ENCODE results near the gene MT1HL1.
"Not testable (repeated sequence)": the region's sequence is repeated elsewhere in the genome, so short reads cannot be mapped to it uniquely, and the experiment has no call there.

Gene MT1HL1

DNA sequence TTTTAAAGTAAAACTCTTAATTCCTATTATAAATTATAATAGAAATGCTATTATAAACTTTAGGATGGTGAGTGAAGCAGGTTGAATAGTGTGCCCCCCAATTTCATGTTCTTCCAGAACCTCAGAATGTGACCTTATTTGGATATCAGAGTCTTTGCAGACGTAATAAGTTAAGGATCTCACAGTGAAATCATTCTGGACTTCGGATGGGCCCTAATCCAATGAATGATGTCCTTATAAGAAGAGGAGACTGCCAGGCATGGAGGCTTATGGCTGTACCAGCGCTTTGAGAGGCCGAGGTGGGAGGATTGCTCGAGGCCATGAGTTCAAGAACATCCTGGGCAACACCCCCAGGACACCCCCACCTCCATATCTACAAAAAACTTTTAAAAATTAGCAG is 9.4 kb upstream of the MT1HL1 start:
- no peak for DNase-seq

DNA sequence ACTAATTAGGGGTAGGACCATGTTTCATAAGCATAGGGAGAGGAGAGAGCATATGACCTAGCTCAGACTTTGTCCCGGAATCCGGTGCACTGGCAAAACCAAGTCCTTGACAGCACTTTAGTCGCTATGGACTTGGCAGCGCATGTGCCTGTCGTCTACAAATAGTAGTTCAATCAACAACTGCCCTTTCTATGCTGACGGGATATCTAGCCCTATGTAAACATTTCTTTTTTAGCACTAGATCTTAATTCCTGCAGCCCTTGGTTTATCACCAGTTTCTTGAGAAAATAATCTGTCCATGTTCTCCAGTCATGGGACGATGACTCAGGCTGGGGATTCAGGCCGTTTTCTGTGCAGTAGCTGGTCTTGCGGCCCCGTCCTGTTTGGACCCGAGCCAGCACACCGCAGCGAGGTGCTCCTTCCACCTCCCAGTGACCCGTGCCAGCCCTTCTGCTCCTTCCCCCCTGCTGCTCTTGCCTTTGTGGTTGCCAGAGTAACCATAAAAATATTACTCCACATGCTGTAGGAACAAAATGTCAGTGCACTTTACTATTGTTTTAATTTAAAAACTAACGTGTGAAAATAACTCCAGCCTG is 8.6 kb upstream of the MT1HL1 start:
- no peak for DNase-seq

DNA sequence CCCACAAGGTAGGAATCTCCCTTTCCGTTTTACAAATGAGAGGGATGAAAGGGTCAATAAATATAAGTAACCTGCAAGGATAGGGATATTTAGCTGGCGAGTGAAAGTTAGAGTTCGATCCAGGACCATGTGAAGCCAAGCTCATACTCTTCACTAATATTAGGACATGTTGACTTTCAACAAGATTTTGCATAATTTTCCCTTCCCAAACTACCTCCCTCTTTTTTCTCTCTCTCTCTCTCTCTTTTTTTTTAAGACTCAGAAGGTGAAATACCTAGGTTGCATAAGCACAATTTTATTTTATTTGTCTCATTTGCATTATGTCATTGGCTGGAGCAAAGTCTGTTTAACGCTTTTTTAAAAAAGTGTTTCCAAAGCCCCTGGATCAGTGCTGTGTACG is 8.1 kb upstream of the MT1HL1 start:
- no peak for DNase-seq

DNA sequence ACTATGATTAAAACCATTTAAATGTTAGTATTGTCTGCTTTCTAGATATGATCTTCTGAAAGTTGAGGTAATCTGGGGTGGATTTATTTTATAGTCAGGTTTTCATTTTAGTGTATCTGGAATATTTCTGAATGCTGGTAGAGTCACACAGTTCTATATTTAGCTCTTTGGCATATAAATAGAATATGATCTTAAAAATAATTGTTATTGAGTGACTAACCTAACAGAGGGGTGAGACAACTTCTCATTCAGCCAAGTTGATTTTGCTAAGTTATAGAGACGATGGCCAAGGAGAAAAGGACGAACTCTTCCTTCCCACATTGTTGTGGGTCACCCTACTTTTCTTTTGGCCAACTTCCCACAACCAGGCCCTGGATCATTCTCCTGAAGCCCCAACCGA is 7.2 kb upstream of the MT1HL1 start:
- DNase-seq = no peak

DNA sequence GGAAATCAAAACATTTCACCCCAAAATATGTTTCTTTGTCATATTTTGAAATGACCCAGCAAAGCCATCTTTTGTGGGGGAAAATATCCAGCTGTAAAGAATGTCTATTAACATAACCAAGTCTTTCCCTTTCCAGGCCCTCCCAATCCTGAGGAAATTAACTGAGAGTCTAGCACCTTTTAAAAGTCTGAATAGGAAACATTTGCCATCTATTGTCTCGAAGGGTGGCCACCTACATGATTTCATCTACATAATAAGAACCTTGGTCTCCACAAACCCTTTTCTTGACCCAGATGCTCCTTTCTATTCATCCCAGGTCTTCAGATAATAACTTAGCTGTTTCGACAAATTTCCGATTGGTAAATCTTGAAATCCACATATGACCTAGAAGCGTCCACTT is 5.4 kb upstream of the MT1HL1 start:
- DNase-seq = no peak

DNA sequence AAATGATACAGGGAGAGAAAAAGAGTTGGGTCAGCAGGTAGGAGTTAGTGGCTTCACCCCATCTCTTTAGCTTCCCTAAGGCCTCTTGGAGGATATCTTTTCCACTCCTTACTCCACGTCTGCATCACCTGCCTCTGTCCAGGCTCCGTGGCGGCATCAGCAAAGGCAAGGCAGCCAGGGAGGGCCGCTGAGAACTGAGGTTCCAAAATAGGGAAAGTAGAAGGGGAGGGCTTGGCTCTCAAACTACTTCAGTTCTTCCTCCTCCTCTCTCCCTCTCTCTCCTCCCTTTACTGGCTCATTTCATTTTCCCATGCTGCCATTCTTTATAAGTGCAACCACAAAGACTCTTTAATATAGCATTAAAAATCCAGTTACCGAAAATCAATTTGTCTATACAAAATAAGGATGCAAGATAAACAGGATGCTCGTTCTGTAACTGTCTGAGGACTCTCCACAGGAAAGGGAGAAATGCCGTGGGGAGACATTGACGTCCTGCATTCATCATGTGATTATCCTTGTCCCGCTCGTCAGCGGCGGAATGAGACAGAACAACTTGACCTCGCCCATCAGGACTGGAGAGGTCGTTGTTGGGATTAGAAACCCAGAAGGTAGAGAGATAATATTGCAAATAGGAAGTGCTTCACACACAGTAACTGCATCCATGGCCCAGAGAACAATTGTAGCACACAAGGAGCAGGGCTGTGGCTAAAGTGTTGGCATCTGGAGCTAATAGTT is 3.1 kb upstream of the MT1HL1 start:
- no peak for DNase-seq

DNA sequence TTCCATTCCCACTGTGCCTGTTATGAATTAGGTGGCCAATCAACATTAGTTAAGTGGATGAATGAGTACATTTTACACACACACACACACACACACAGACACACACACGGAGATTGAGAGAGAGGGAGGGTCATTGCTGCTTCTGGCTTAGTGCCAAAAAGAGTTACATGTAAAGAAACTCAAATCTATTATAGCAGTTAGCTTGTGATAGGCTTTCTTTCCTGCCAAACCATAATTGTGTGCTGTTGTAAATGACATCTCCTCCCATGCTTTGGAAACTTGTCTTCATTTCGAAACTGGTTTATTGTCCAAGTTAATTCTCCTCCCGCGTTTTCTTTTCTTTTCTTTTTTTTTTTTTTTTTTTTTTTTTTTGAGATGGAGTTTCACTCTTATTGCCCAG is 1.4 kb upstream of the MT1HL1 start:
- DNase-seq = no peak

DNA sequence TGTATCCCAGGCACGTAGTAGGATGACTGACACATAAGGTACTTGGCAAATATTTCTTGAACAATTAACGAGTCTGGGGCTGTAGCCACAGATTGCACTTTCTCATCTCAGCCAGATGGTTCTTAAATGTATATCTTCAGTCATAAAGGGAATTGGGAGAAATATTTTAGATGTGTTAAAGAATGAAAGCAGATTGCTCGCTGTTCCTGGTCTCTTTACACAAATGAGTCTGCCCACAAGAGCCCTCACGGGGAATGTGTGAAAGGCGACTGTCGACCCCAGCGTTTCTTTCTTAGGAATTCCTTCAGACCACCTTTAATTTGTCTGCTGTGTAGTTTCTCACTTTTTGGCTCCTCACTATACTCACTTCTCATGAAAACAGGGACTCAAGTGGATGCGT is 725 bp downstream of the MT1HL1 start:
- DNase-seq = no peak

DNA sequence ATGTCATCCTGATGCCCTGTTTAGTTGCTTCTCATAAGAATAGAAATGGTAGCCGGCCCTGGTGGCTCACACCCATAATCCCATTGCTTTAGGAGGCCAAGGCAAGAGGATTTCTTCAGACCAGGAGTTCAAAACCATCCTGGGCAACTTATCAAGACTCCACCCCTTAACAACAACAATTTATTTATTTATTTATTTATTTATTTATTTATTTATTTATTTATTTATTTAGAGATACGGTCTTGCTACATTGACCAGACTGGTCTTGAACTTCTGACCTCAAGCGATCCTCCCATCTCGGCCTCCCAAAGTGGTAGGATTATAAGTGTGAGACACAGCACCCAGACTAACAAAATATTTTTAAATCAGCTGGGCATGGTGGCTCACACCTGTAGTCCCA is 4.0 kb downstream of the MT1HL1 start:
- DNase-seq = no peak

DNA sequence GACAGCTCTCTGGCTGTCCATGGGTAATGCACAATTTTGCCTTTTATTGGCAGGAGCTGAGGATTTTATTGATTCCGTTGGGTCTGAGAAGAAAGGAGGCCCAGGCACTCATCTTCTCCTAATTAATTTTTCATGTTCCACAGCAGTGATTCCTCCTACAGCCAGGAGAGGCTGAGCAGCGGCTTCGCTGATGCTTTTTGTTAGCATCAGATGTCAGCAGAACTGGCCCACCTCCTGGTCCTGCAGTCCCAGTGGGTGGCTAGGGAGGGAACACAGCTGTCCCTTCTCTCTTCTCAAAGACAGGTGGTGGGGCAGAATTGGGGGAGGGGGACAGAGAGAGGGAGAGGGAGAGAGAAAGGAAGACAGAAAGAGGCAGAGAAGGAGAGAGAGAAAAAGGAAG is 5.7 kb downstream of the MT1HL1 start:
- DNase-seq = no peak

DNA sequence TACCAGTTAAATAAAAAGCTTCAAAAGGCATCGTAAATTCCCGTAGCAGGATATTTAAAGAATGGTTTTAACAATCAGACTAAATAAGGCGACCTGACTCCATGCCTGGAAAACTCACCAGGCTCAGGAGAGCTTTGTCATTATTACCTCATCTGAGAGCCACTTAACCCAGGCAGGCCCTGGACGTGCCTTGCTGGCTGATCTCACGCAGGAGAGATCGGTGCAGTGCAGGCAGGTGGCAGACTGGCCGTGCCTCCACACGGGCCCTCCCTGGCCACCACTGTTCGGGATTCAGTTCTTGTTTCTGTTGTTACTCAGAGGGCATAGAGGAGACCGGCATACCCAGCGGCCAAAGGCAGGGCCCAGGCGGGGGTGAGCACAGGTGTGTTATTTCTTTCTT is 6.4 kb downstream of the MT1HL1 start:
- peak; percentile 80 for DNase-seq

DNA sequence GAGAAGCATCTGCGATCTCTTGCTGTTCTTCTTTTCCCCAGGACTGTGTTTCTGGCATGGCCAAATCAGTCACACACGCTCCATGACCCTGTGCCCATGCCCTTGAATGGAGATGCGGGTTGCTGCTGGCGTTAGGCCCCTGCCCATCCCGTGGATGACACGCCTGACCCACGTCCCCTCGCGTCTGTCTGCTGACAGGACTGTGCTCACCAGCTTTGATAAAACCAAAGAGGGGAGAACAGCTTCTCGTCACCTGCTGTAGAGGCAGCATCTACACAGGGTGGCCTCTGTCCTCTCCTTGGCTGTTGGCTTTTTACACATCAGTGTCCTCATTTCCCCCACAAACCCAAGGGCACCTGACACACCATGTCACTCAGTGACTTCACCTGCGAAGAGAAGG is 6.9 kb downstream of the MT1HL1 start:
- DNase-seq = no peak

DNA sequence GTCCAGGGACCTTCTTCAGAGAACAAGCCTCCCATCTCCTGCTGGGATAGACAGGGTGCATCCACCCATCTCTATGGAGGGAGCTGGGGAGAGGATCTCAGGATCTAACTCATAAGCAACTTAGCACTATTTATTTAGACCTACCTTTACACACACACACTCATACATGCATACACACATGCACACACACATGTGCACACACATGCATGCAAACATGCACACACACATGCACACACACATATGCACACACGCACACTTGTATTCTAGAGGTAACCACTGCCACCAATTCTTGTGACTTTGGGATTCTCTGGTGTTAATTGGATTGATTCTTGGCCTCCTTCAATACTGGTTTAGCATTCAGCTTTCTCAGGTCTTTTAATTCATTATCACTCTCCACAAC is 9.8 kb downstream of the MT1HL1 start:
- no peak for DNase-seq

DNA sequence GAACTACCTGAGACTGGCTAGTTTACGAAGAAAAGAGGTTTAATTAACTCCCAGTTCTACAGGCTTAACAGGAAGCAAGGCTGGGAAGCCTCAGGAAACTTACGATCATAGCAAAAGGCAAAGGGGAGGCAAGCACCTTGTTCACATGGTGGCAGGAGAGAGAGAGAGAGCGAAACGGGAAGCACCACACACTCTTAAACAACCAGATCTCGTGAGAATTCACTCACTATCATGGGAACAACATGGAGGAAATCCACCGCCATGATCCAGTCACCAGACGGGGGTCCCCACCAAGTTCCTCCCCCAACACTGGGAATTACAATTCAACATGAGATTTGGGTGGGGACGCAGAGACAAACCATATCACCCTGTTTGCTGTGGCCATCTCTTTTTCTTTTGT is 11.8 kb downstream of the MT1HL1 start:
- DNase-seq = no peak

DNA sequence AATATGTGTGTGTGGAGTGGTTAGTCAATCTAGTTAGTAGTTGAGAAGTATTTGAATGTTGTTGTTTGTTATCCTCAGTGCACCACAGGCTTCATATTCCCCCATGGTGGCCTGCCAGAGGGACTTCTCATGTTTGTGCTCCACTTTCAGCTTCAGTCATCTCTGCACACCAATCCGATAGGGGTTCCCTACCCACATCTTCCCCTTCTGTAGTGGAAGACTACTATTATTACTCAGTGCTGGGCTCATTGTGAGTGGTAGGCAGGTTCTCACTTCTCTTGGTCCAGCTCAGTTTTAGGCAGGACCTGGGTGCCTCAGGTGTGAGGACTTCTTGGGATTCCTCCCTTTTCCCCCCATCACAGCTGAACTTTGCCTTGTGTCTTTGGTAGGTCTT is 14.2 kb downstream of the MT1HL1 start:
- no peak for DNase-seq

DNA sequence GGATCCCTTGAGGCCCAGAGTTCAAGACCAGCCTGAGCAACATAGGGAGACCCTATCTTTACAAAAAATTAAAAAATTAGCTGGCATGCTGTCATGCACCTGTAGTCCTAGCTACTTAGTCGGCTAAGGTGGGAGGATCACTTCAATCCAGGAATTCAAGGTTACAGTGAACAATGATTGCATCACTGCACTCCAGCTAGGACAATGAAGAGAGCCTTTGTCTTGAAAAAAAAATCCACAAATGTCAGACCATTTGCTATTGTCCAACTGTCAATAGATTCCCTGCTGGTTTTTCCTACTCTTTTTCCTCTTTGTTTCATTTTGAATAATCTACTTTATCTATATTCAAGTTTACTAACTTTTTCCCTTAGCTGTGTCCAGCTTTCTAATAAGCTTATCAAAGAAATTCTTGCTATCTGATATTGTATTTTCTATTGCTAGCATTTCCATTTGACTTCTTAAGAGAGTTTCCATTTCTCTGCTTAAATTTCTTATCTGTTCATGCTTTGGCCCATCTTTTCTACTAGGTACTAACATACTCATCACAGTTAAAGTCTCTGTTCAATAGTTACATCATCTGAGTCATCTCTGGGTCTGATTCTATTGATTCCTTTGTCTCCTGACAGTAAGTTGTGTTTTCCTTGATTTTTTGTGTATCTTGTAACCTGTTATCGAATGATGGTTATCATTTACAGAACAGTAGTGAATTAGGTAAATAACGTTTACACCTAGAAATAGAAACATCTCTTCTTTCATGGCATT is 14.8 kb downstream of the MT1HL1 start:
- no peak for DNase-seq

DNA sequence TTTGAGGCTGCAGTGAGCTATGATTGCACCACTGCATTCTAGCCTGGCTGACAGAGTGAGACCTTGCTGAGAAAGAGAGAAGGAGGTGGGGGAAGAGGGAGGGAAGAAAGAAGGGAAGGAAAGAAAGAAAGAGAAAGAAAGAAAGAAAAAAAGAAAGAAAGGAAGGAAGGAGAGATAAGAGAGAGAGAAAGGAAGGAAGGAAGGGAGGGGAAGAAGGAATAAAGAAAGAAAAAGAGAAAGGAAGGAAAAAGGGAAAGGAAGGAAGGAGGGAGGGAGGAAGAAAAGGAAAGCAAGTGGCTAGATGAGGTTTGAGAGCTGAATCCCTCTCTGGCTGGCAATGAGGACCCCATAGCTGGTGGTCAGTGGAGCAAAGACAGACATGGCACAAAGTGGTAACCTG is 20.4 kb downstream of the MT1HL1 start:
- DNase-seq = no peak

DNA sequence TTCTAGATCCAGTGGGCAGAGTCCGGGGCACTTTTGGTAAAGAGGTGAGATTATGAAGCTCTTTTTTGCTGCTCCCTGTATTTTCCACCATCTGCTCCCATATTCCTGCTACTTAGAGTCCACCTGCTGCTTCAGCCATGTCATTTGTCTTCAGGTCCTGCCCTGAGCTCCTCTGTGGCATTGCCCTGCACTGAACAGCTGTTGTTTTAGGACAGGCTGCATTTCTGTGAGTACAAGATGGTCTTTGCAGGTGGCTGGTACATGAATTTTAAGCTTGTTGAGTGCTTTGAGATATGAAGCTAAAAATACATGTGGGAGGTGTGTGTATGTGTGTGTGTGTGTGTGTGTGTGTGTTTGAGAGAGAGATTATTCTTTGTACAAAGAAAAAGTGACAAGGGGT is 21.9 kb downstream of the MT1HL1 start:
- no peak for DNase-seq

DNA sequence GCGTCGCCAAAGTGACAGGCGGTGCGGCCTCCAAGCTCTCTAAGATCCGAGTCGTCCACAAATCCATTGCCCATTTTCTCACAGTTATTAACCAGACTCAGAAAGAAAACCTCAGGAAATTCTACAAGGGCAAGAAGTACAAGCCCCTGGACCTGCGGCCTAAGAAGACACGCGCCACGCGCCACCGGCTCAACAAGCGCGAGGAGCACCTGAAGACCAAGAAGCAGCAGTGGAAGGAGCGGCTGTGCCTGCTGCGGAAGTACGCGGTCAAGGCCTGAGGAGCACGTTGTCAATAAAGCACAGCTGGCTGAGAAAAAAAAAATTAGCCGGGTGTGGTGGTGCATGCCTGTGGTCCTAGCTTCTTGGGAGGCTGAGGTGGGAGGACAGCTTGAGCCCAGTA is 22.8 kb downstream of the MT1HL1 start:
- not testable (repeated sequence) for DNase-seq

DNA sequence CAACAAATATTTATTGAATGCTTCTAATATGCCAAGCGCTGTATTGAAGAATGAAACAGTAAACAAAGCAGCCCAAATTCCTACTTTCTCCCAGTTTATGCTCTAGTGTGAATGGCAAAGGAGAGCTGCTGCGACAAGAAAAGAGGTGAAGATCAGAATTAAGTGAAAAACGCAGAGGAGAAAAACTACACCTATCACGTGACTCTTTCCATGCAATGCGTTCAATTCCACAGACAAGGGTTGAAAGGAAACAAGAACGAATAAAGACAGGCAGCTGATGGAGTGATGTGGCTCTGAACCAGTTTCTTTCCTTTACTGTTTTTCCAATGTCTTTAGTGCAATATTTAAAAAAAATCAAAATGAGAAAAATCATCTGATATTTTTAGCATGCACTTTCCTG is 23.6 kb downstream of the MT1HL1 start:
- DNase-seq = no peak

DNA sequence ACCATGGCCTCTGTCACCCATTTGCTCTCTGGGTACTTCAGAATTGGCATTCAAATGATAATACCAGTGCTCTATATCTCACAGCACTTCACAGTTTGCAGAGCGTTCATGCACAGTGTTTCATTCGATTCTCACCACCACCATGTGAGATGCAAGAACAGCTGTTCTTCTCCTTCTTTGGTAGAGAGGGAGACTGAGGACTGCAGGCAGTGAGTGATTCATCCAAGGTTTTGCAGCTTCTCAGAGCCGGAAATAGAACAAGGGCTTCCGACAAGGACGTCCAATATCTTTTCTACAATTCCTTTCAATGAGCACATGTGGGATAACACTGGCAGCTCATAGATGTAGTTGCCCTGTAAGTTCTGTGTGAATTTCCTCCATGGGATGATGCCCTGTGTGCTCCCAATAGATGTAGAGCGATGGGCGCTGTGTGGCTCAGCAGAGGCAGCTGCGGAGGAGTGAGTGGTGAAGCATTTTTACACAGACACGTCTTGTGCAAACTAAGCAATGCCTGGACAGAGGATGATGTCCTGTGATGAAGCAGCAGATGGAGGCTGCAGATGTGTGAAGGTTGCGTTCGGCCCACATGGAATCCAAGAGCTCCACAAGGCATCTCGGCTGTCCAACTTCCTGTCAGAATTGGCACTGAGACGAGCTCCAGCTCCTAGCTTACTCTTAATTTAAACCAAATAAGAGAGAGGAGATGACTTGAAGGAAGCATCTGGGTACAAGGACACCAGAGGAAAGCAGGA is 24.9 kb downstream of the MT1HL1 start:
- no peak for DNase-seq

DNA sequence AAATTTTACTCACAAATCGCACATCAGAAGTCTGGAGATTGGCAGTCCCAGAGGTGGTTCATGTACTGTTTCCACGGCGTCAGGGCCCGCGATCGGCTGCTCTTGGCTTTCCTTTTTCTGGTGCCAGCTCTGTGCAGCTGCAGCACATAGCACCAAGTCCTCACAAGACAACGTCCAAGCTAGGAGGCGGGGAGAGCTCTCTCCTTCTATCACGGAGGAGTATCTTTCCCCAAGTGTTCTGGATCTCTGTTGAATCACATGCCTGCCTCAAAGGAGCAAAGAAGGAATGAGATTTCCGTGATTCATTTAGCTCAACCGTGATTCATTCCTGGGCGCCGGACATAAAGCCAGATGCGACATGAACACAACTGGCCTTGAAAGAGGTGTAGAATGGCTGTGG is 25.5 kb downstream of the MT1HL1 start:
- no peak for DNase-seq

DNA sequence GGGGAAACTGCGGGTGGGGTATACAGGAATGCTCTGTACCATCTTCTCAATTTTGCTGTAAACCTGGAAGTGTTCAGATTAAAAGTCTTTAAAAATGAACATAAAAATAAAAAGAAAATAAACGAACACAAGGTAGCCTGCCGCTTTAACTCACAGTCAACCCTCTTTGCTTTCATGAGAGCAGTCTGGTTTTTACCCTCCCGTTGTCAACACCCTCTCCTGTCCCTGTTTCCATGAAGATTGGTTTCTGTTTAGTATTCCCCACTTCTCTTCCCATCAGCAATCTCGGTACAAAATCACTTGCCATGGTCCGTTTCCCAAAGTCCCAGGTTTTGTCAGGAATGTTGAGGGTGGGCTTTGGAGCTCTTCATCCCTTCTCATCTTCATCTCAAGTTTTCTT is 28.8 kb downstream of the MT1HL1 start:
- DNase-seq = no peak

DNA sequence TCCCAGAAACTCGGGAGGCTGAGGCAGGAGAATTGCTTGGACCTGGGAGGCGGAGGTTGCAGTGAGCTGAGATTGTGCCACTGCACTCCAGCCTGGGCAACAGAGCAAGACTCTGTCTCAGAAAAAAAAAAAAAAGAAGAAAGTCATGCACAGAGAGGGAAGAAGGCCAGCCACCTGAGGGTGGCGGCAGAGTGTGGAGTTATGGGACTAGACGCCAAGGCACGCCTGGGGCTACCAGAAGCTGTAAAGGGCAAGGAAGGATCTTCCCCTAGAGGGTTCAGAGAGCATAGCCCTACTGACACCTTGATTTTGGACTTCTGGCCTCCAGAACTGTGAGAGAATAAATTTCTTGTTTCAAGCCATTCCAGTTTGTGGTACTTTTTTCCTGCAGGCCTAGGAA is 30.2 kb downstream of the MT1HL1 start:
- DNase-seq = peak; percentile 60
